HL-60/S4 treated with retinoic acid at 250 ng/mL for 4 days and 3 days (cell line): ENCODE results near the gene LPCAT1.

Source experiments
- in situ Hi-C: fragments of 300-500 bp; cut with MboI; formaldehyde crosslinking; loops from 2 replicates; pipeline ENCODE4 v1.7.0; 2022; ENCODE audit warnings: low sequenced_read_pairs

The LPCAT1 gene

GRCh38 chr5:1414311-1415058 is 109.3 kb downstream of the LPCAT1 start:
- in situ Hi-C loops: no loop called here

GRCh38 chr5:1413611-1414241 is 110.0 kb downstream of the LPCAT1 start:
- in situ Hi-C loops: no loop called here

GRCh38 chr5:1413211-1413610 is 110.5 kb downstream of the LPCAT1 start:
- in situ Hi-C loops: no loop called here

GRCh38 chr5:1412621-1413020 is 111.1 kb downstream of the LPCAT1 start:
- in situ Hi-C loops: no loop called here

- in situ Hi-C loops: no loop called here
Measured at GRCh38 chr5:1412163-1412562, 111.6 kb downstream of the LPCAT1 start.
